HEK293 (cell line): ENCODE measurements around the gene MMP15.
"Not testable (repeated sequence)": the region's sequence is repeated elsewhere in the genome, so short reads cannot be mapped to it uniquely, and the experiment has no call there.

Experiments used
- CTCF ChIA-PET: fragments of 350-600 bp; formaldehyde crosslinking; extraction: SDS; loops from one replicate; lab custom pipeline; 2021; ENCODE audit warnings: antibody characterized with exemption; lab: Yijun Ruan, JAX
- POLR2A ChIA-PET: fragments of 300-600 bp; formaldehyde crosslinking; extraction: SDS; loops from one replicate; lab custom pipeline; 2020; ENCODE audit warnings: antibody characterized with exemption, inconsistent platforms; lab: Yijun Ruan, JAX
- H3K27ac ChIP-seq: fragments of 200-500 bp; sonication (Bioruptor generic); 2 replicates; pipeline ENCODE4 v1.5.1; 2014; ENCODE audit warnings: low read depth, low read length, control low read depth, inconsistent platforms; ENCODE audit errors: extremely low read depth
- H3K36me3 ChIP-seq, 2 experiments: fragments of 200-500 bp in 1 of 2; sonication (Bioruptor generic) in 1 of 2; 1 replicate in 1 of 2; 2 replicates in 1 of 2; pipeline ENCODE4 v1.5.1; 2014 to 2017; ENCODE audit warnings: inconsistent platforms in 2 of 2, low read length in 2 of 2; ENCODE audit not compliant: control insufficient read depth in 2 of 2, insufficient read depth in 1 of 2
- H3K4me1 ChIP-seq: fragments of 200-500 bp; sonication (Bioruptor generic); 2 replicates; pipeline ENCODE4 v1.5.1; 2014; ENCODE audit warnings: mild to moderate bottlenecking, low read length, inconsistent platforms; ENCODE audit not compliant: control insufficient read depth, insufficient read depth
- H3K4me3 ChIP-seq: 2 replicates; pipeline ENCODE4 v1.5.1; 2011; ENCODE audit warnings: low read depth, mild to moderate bottlenecking, control low read depth, low read length, moderate library complexity
- H3K9me3 ChIP-seq: fragments of 200-500 bp; sonication (Bioruptor generic); 2 replicates; pipeline ENCODE4 v1.5.1; 2014; ENCODE audit warnings: low read depth, low read length, inconsistent platforms; ENCODE audit not compliant: control insufficient read depth, insufficient read depth
- EGR2 ChIP-seq: fragments of 450-650 bp; formaldehyde crosslinking; IDR thresholded peaks from 2 replicates; pipeline ENCODE4 v1.5.1; 2016; ENCODE audit warnings: low read depth, missing biosample characterization, missing genetic modification characterization
- FEZF1 ChIP-seq: fragments of 450-650 bp; formaldehyde crosslinking; IDR thresholded peaks from 2 replicates; pipeline ENCODE4 v1.5.1; 2016; ENCODE audit warnings: missing biosample characterization, missing genetic modification characterization
- MYNN ChIP-seq: fragments of 450-650 bp; formaldehyde crosslinking; IDR thresholded peaks from 2 replicates; pipeline ENCODE4 v1.5.1; 2016; ENCODE audit warnings: missing biosample characterization, missing genetic modification characterization, borderline replicate concordance
- SCRT2 ChIP-seq: fragments of 450-650 bp; formaldehyde crosslinking; IDR thresholded peaks from 2 replicates; pipeline ENCODE4 v1.5.1; 2016; ENCODE audit warnings: missing biosample characterization, missing genetic modification characterization
- SETDB1 ChIP-seq: IDR thresholded peaks from one replicate; pipeline ENCODE4 v1.6.1; 2017; ENCODE audit warnings: mild to moderate bottlenecking, low read length, moderate library complexity, mixed read lengths; ENCODE audit not compliant: insufficient read length
- ZFHX2 ChIP-seq: fragments of 450-650 bp; formaldehyde crosslinking; conservative IDR thresholded peaks from 2 replicates; pipeline ENCODE4 v1.5.1; 2016; ENCODE audit warnings: missing biosample characterization, missing genetic modification characterization
- ZNF140 ChIP-seq: fragments of 450-650 bp; formaldehyde crosslinking; IDR thresholded peaks from 2 replicates; pipeline ENCODE4 v1.5.1; 2016; ENCODE audit warnings: missing biosample characterization, missing genetic modification characterization
- ZNF146 ChIP-seq: fragments of 450-650 bp; formaldehyde crosslinking; IDR thresholded peaks from 2 replicates; pipeline ENCODE4 v1.5.1; 2016; ENCODE audit warnings: missing biosample characterization, missing genetic modification characterization
- ZNF174 ChIP-seq: fragments of 450-650 bp; formaldehyde crosslinking; IDR thresholded peaks from 2 replicates; pipeline ENCODE4 v1.5.0; 2017; ENCODE audit warnings: missing biosample characterization, mild to moderate bottlenecking, missing genetic modification characterization
- ZNF19 ChIP-seq: fragments of 450-650 bp; formaldehyde crosslinking; IDR thresholded peaks from 2 replicates; pipeline ENCODE4; 2016; ENCODE audit warnings: missing biosample characterization, missing genetic modification characterization, low read depth
- ZNF26 ChIP-seq: fragments of 450-650 bp; formaldehyde crosslinking; IDR thresholded peaks from 2 replicates; pipeline ENCODE4 v1.5.1; 2016; ENCODE audit warnings: missing biosample characterization, missing genetic modification characterization
- ZNF266 ChIP-seq: fragments of 450-650 bp; formaldehyde crosslinking; IDR thresholded peaks from 2 replicates; pipeline ENCODE4 v1.5.1; 2016; ENCODE audit warnings: missing biosample characterization, missing genetic modification characterization, low read depth
- ZNF350 ChIP-seq: fragments of 450-650 bp; formaldehyde crosslinking; IDR thresholded peaks from 2 replicates; pipeline ENCODE4 v1.5.0; 2017; ENCODE audit warnings: missing biosample characterization, mild to moderate bottlenecking, missing genetic modification characterization
- ZNF488 ChIP-seq: fragments of 450-650 bp; formaldehyde crosslinking; IDR thresholded peaks from 2 replicates; pipeline ENCODE4 v1.5.1; 2016; ENCODE audit warnings: missing biosample characterization, missing genetic modification characterization
- ZNF501 ChIP-seq: fragments of 450-650 bp; formaldehyde crosslinking; IDR thresholded peaks from 2 replicates; pipeline ENCODE4 v1.5.1; 2016; ENCODE audit warnings: missing biosample characterization, missing genetic modification characterization
- ZNF571 ChIP-seq: fragments of 450-650 bp; formaldehyde crosslinking; IDR thresholded peaks from 2 replicates; pipeline ENCODE4 v1.5.0; 2017; ENCODE audit warnings: missing biosample characterization, missing genetic modification characterization
- ZNF585B ChIP-seq: fragments of 450-650 bp; formaldehyde crosslinking; IDR thresholded peaks from 2 replicates; pipeline ENCODE4 v1.5.1; 2016; ENCODE audit warnings: missing biosample characterization, missing genetic modification characterization
- ZNF596 ChIP-seq: fragments of 450-650 bp; IDR thresholded peaks from 2 replicates; pipeline ENCODE4 v1.5.0; 2018; ENCODE audit warnings: missing biosample characterization, mild to moderate bottlenecking, missing genetic modification characterization, moderate library complexity
- ZNF626 ChIP-seq: fragments of 450-650 bp; sonication (Bioruptor Pico); formaldehyde crosslinking; IDR thresholded peaks from 2 replicates; pipeline ENCODE4 v1.5.1; 2018; ENCODE audit warnings: missing biosample characterization, missing genetic modification characterization, inconsistent platforms
- ZNF677 ChIP-seq: fragments of 450-650 bp; IDR thresholded peaks from 2 replicates; pipeline ENCODE4 v1.5.0; 2018; ENCODE audit warnings: missing biosample characterization, mild to moderate bottlenecking, missing genetic modification characterization, moderate library complexity
- ZNF830 ChIP-seq: fragments of 450-650 bp; IDR thresholded peaks from 2 replicates; pipeline ENCODE4 v1.5.0; 2018; ENCODE audit warnings: missing biosample characterization, missing genetic modification characterization, low read depth, mild to moderate bottlenecking, moderate library complexity
- ZNF837 ChIP-seq: fragments of 450-650 bp; formaldehyde crosslinking; IDR thresholded peaks from 2 replicates; pipeline ENCODE4 v1.5.1; 2016; ENCODE audit warnings: missing biosample characterization, missing genetic modification characterization
- ZNF843 ChIP-seq: fragments of 450-650 bp; formaldehyde crosslinking; IDR thresholded peaks from 2 replicates; pipeline ENCODE4 v1.5.1; 2016; ENCODE audit warnings: missing biosample characterization, missing genetic modification characterization
- ZSCAN16 ChIP-seq: fragments of 450-650 bp; formaldehyde crosslinking; IDR thresholded peaks from 2 replicates; pipeline ENCODE4 v1.5.1; 2016; ENCODE audit warnings: missing biosample characterization, missing genetic modification characterization
- ZXDB ChIP-seq: fragments of 450-650 bp; formaldehyde crosslinking; IDR thresholded peaks from 2 replicates; pipeline ENCODE4 v1.5.1; 2016; ENCODE audit warnings: missing biosample characterization, missing genetic modification characterization

MMP15 gene

GRCh38 chr16:58002416-58002800 lies 23.1 kb upstream of the MMP15 start:
- TF ChIP-seq ZFHX2 = 0 out of 2 replicates have a peak, but pooled peaks have one; percentile 13
- no peak for TF ChIP-seq FEZF1 (tag by site-specific recombination)
- no peak for TF ChIP-seq ZNF571 (tag by site-specific recombination)
- TF ChIP-seq EGR2 = peak; percentile 38; the same call in 1 of the 2 replicates
- no peak for TF ChIP-seq ZNF830 (tag by site-specific recombination)
- TF ChIP-seq ZNF19 (tag by site-specific recombination) = no peak
- TF ChIP-seq MYNN = no peak
- no peak for TF ChIP-seq ZNF174 (tag by site-specific recombination)
- H3K4me1 ChIP-seq = no peaks in the 10 kb centered on the region
- H3K36me3 ChIP-seq = peaks cover 0 to 50% of the 10 kb centered on the region in 2 experiments; a peak in 2 of 3 replicates
- POLR2A ChIA-PET = interaction anchor here (1.8 kb wide), 1 partner anchor 119 kb away, joined by 10 read pairs; no protein-coding TSS in a partner anchor
- no peaks in the 10 kb centered on the region for H3K9me3 ChIP-seq
- CTCF ChIA-PET = interaction anchor here (0.6 to 2.6 kb wide), 4 partner anchors 30 to 261 kb away, joined by 3 to 7 read pairs (median 4); no protein-coding TSS in a partner anchor
- H3K27ac ChIP-seq = no peak overlapping the region
- no peak overlapping the region for H3K4me3 ChIP-seq

GRCh38 chr16:58002936-58003335 lies 22.6 kb upstream of the MMP15 start:
- POLR2A ChIA-PET = no interaction called here
- Histone ChIP-seq H3K9me3 (no peaks in the 10 kb centered on the region), H3K36me3 (peaks cover 0 to 45% of the 10 kb centered on the region in 2 experiments; a peak in 2 of 3 replicates), H3K4me1 (no peaks in the 10 kb centered on the region), H3K27ac (no peak overlapping the region), H3K4me3 (no peak overlapping the region)
- CTCF ChIA-PET = interaction anchor here (1.2 kb wide), 1 partner anchor 246 kb away, joined by 6 read pairs; no protein-coding TSS in a partner anchor
- TF ChIP-seq ZNF501 (tag by site-specific recombination) (no peak), ZXDB (no peak), SCRT2 (tag by site-specific recombination) (0 out of 2 replicates have a peak, but pooled peaks have one; percentile 24), ZNF585B (tag by site-specific recombination) (no peak), ZNF146 (tag by site-specific recombination) (no peak)

- H3K4me1 ChIP-seq, H3K27ac ChIP-seq, H3K4me3 ChIP-seq, H3K9me3 ChIP-seq, POLR2A ChIA-PET: not testable (repeated sequence)
- H3K36me3 ChIP-seq = peaks cover 0 to 46% of the 10 kb centered on the region in 2 experiments; a peak in 2 of 3 replicates
- CTCF ChIA-PET = interaction anchor here (0.7 to 1.3 kb wide), 3 partner anchors 19 to 355 kb away, joined by 3 read pairs; no protein-coding TSS in a partner anchor
Observed at GRCh38 chr16:58004736-58005135, 20.8 kb upstream of the MMP15 start.

GRCh38 chr16:58009856-58010416 lies 15.6 kb upstream of the MMP15 start:
- Histone ChIP-seq H3K4me1 (no peaks in the 10 kb centered on the region), H3K27ac (no peak overlapping the region), H3K4me3 (no peak overlapping the region), H3K9me3 (no peaks in the 10 kb centered on the region), H3K36me3 (peaks cover 0 to 59% of the 10 kb centered on the region in 2 experiments; a peak in 2 of 3 replicates)
- POLR2A ChIA-PET = interaction anchor here (1.3 kb wide), 1 partner anchor 119 kb away, joined by 6 read pairs; the partner anchor contains the start of gene CFAP20
- CTCF ChIA-PET = interaction anchor here (0.6 to 1.2 kb wide), 3 partner anchors 9 to 315 kb away, joined by 3 to 5 read pairs (median 3); no protein-coding TSS in a partner anchor
- TF ChIP-seq ZNF626 (tag by site-specific recombination) (no peak), ZNF140 (tag by site-specific recombination) (no peak), ZNF26 (tag by site-specific recombination) (no peak), SETDB1 (no peak), ZNF596 (no peak), ZNF19 (tag by site-specific recombination) (no peak), ZNF350 (tag by site-specific recombination) (no peak), ZNF677 (no peak), ZNF266 (tag by site-specific recombination) (no peak), ZNF488 (tag by site-specific recombination) (no peak), ZNF837 (no peak), ZNF843 (tag by site-specific recombination) (no peak), ZSCAN16 (tag by site-specific recombination) (no peak)
